H9 (cell line): Measurements from ENCODE around the gene PCYT1B. TPM values are rescaled to one million over a fixed set of nuclear protein-coding genes. Genes with fewer than 3 reads are reported as not detected.

Source experiments
- DNase-seq: peaks from one replicate; pipeline ENCODE4 v3.0.0-alpha.2; 2017
- H2AFZ ChIP-seq: one replicate; pipeline ENCODE4 v1.6.1; 2013; ENCODE audit warnings: mild to moderate bottlenecking, low read length, control low read depth, moderate library complexity
- H2AK5ac ChIP-seq: 2 replicates; pipeline ENCODE4 v1.6.1; 2013; ENCODE audit warnings: low read length, control low read depth, mixed read lengths; ENCODE audit not compliant: insufficient read length
- H2BK120ac ChIP-seq: one replicate; pipeline ENCODE4 v1.6.1; 2013; ENCODE audit warnings: low read depth, mild to moderate bottlenecking, low read length, control low read depth, inconsistent platforms; ENCODE audit not compliant: poor library complexity, severe bottlenecking
- H2BK12ac ChIP-seq: 2 replicates; pipeline ENCODE4 v1.6.1; 2013; ENCODE audit warnings: low read length, control low read depth, mixed read lengths, low read depth; ENCODE audit not compliant: insufficient read length
- H2BK15ac ChIP-seq: 2 replicates; pipeline ENCODE4 v1.6.1; 2013; ENCODE audit warnings: low read depth, low read length, control low read depth
- H2BK20ac ChIP-seq: one replicate; pipeline ENCODE4 v1.6.1; 2013; ENCODE audit warnings: low read depth, mild to moderate bottlenecking, low read length, control low read depth, inconsistent platforms; ENCODE audit not compliant: poor library complexity, severe bottlenecking
- H2BK5ac ChIP-seq: 2 replicates; pipeline ENCODE4 v1.6.1; 2013; ENCODE audit warnings: low read length, control low read depth, mixed read lengths; ENCODE audit not compliant: insufficient read length
- H3K14ac ChIP-seq: 2 replicates; pipeline ENCODE4 v1.6.1; 2013; ENCODE audit warnings: low read length, control low read depth; ENCODE audit not compliant: insufficient read depth
- H3K18ac ChIP-seq: 2 replicates; pipeline ENCODE4 v1.6.1; 2013; ENCODE audit warnings: low read depth, mild to moderate bottlenecking, mixed read lengths, low read length, control low read depth; ENCODE audit not compliant: insufficient read length
- H3K23ac ChIP-seq: 2 replicates; pipeline ENCODE4 v1.6.1; 2013; ENCODE audit warnings: low read length, control low read depth, mixed read lengths, low read depth; ENCODE audit not compliant: insufficient read length
- H3K23me2 ChIP-seq: 2 replicates; pipeline ENCODE4 v1.6.1; 2013; ENCODE audit warnings: low read depth, mild to moderate bottlenecking, mixed read lengths, low read length, control low read depth; ENCODE audit not compliant: insufficient read length, poor library complexity, severe bottlenecking
- H3K27ac ChIP-seq: 2 replicates; pipeline ENCODE4 v1.5.1; 2013; ENCODE audit warnings: low read length, control low read depth, mixed read lengths, low read depth; ENCODE audit not compliant: insufficient read length
- H3K27me3 ChIP-seq: 2 replicates; pipeline ENCODE4 v1.6.1; 2013; ENCODE audit warnings: low read length, control low read depth, inconsistent platforms; ENCODE audit not compliant: insufficient read depth
- H3K4ac ChIP-seq: 2 replicates; pipeline ENCODE4 v1.6.1; 2013; ENCODE audit warnings: low read depth, mild to moderate bottlenecking, control low read depth, inconsistent platforms, low read length, moderate library complexity
- H3K4me1 ChIP-seq: 2 replicates; pipeline ENCODE4 v1.6.1; 2013; ENCODE audit warnings: low read length, control low read depth, inconsistent platforms; ENCODE audit not compliant: insufficient read depth
- H3K4me2 ChIP-seq: 2 replicates; pipeline ENCODE4 v1.6.1; 2013; ENCODE audit warnings: low read length, control low read depth, mixed read lengths; ENCODE audit not compliant: insufficient read length, insufficient read depth
- H3K56ac ChIP-seq: 2 replicates; pipeline ENCODE4 v1.6.1; 2013; ENCODE audit warnings: low read depth, mild to moderate bottlenecking, mixed read lengths, low read length, control low read depth; ENCODE audit not compliant: insufficient read length
- H3K79me1 ChIP-seq: 2 replicates; pipeline ENCODE4 v1.6.1; 2013; ENCODE audit warnings: low read depth, mild to moderate bottlenecking, moderate library complexity, low read length, control low read depth, inconsistent platforms; ENCODE audit not compliant: insufficient read depth, poor library complexity, severe bottlenecking
- H3K79me2 ChIP-seq: 2 replicates; pipeline ENCODE4 v1.6.1; 2013; ENCODE audit warnings: low read length, control low read depth, inconsistent platforms; ENCODE audit not compliant: insufficient read depth
- H3K9ac ChIP-seq: 2 replicates; pipeline ENCODE4 v1.6.1; 2013; ENCODE audit warnings: low read length, control low read depth, mixed read lengths; ENCODE audit not compliant: insufficient read length; ENCODE audit errors: extremely low read depth
- H3K9me3 ChIP-seq: one replicate; pipeline ENCODE4 v1.6.1; 2013; ENCODE audit warnings: low read depth, low read length, inconsistent platforms; ENCODE audit not compliant: control insufficient read depth
- H3T11ph ChIP-seq: one replicate; pipeline ENCODE4 v1.6.1; 2013; ENCODE audit warnings: mild to moderate bottlenecking, low read length, control low read depth, inconsistent platforms
- H4K20me1 ChIP-seq: one replicate; pipeline ENCODE4 v1.6.1; 2013; ENCODE audit not compliant: control insufficient read depth, insufficient read length, insufficient read depth
- H4K5ac ChIP-seq: 2 replicates; pipeline ENCODE4 v1.6.1; 2013; ENCODE audit warnings: low read depth, mild to moderate bottlenecking, mixed read lengths, low read length, control low read depth; ENCODE audit not compliant: insufficient read length
- H4K8ac ChIP-seq: replicated peaks from 2 replicates; pipeline ENCODE4 v1.6.1; 2013; ENCODE audit warnings: low read length, control low read depth, mixed read lengths, low read depth; ENCODE audit not compliant: insufficient read length
- H4K91ac ChIP-seq: 2 replicates; pipeline ENCODE4 v1.6.1; 2013; ENCODE audit warnings: low read depth, mild to moderate bottlenecking, moderate library complexity, mixed read lengths, low read length, control low read depth; ENCODE audit not compliant: insufficient read length
- H3K27ac Mint-ChIP-seq, 3 experiments: 2 replicates in 2 of 3; 3 replicates in 1 of 3; pipeline ENCODE4 v1.8.0; 2020 to 2021; ENCODE audit warnings: mixed read lengths in 3 of 3, mild to moderate bottlenecking in 1 of 3, moderate library complexity in 1 of 3
- H3K27me3 Mint-ChIP-seq: 2 replicates; pipeline ENCODE4 v1.8.0; 2021; ENCODE audit warnings: low read depth, mild to moderate bottlenecking, moderate library complexity, mixed read lengths
- H3K36me3 Mint-ChIP-seq, 3 experiments: 2 replicates in 2 of 3; 3 replicates in 1 of 3; pipeline ENCODE4 v1.8.0; 2020 to 2021; ENCODE audit warnings: low read depth in 3 of 3, mixed read lengths in 3 of 3; ENCODE audit not compliant: insufficient read depth in 1 of 3
- H3K4me1 Mint-ChIP-seq, 2 experiments: 2 replicates each; pipeline ENCODE4 v1.8.0; 2020; ENCODE audit warnings: mixed read lengths in 2 of 2
- H3K4me3 Mint-ChIP-seq, 2 experiments: 2 replicates in 1 of 2; 3 replicates in 1 of 2; pipeline ENCODE4 v1.8.0; 2020 to 2021; ENCODE audit warnings: mild to moderate bottlenecking in 2 of 2, mixed read lengths in 2 of 2, moderate library complexity in 1 of 2
- H3K9me3 Mint-ChIP-seq, 2 experiments: 2 replicates in 1 of 2; 3 replicates in 1 of 2; pipeline ENCODE4 v1.8.0; 2020; ENCODE audit warnings: mild to moderate bottlenecking in 2 of 2, mixed read lengths in 2 of 2, moderate library complexity in 1 of 2
- total RNA-seq: library from RNA; stranded (reverse); gene quantifications from 2 replicates; pipeline ENCODE4 v1.2.1, GENCODE V29; 2021
- TF ChIP-seq, protein P1 (sequence below): fragments of 200-600 bp; sonication (generic); conservative IDR thresholded peaks from 3 replicates; pipeline ENCODE4 v1.8.0; 2021; ENCODE audit warnings: antibody characterized with exemption, mild to moderate bottlenecking

The PCYT1B gene
- total RNA-seq, 1 experiment from 2014 or later, result 29.1 TPM

DNA sequence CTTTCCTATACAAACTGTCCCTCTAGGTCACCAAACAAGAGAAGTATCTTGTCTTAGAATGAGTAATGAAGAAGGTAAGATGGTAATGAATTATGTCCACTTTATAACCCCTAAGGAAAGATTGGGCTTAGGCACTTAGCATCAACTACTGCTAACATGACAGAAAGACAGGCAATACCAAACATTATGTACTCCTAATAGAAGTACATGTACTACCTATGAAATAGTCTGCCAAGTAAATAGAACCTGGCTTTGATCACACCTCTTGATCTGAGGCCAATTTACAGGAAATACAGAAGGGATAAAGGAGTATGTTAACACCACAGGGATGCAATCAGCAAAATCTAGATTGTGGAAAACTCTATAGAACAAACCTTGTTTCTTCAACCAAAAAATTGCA is 14.1 kb upstream of the PCYT1B start:
- Mint-ChIP-seq H3K27ac (no peak overlapping the region), H3K4me3 (no peak overlapping the region), H3K9me3 (no peaks in the 10 kb centered on the region), H3K4me1 (peaks cover 22 to 25% of the 10 kb centered on the region in 2 experiments), H3K36me3 (no peaks in the 10 kb centered on the region), H3K27me3 (peaks cover 4% of the 10 kb centered on the region; the same call in 1 of the 2 replicates)
- no peak overlapping the region for H2BK15ac ChIP-seq
- no peak overlapping the region for H3K4ac ChIP-seq
- no peak overlapping the region for H3K9ac ChIP-seq
- no peak overlapping the region for H3K14ac ChIP-seq
- TF ChIP-seq, protein P1, sequence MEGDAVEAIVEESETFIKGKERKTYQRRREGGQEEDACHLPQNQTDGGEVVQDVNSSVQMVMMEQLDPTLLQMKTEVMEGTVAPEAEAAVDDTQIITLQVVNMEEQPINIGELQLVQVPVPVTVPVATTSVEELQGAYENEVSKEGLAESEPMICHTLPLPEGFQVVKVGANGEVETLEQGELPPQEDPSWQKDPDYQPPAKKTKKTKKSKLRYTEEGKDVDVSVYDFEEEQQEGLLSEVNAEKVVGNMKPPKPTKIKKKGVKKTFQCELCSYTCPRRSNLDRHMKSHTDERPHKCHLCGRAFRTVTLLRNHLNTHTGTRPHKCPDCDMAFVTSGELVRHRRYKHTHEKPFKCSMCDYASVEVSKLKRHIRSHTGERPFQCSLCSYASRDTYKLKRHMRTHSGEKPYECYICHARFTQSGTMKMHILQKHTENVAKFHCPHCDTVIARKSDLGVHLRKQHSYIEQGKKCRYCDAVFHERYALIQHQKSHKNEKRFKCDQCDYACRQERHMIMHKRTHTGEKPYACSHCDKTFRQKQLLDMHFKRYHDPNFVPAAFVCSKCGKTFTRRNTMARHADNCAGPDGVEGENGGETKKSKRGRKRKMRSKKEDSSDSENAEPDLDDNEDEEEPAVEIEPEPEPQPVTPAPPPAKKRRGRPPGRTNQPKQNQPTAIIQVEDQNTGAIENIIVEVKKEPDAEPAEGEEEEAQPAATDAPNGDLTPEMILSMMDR, result no peak
- H2BK5ac ChIP-seq, result no peak overlapping the region
- no peaks in the 10 kb centered on the region for H3K79me1 ChIP-seq
- no peaks in the 10 kb centered on the region for H3K23me2 ChIP-seq
- H2AFZ ChIP-seq, result no peak overlapping the region
- H4K5ac ChIP-seq, result no peak overlapping the region
- no peaks in the 10 kb centered on the region for H4K20me1 ChIP-seq
- H3K23ac ChIP-seq, result no peak overlapping the region
- H2BK120ac ChIP-seq, result no peak overlapping the region
- H4K8ac ChIP-seq, result no peak overlapping the region
- no peaks in the 10 kb centered on the region; the same call in 1 of the 2 replicates for H3K27me3 ChIP-seq
- H3K9me3 ChIP-seq, result no peaks in the 10 kb centered on the region
- no peak overlapping the region for H2BK20ac ChIP-seq
- H3K27ac ChIP-seq, result no peak overlapping the region
- H3K79me2 ChIP-seq, result no peaks in the 10 kb centered on the region
- H3K56ac ChIP-seq, result no peak overlapping the region
- H3T11ph ChIP-seq, result no peak overlapping the region
- no peak for DNase-seq
- H3K4me1 ChIP-seq, result no peaks in the 10 kb centered on the region; the same call in 1 of the 2 replicates
- H4K91ac ChIP-seq, result no peak overlapping the region
- no peak overlapping the region for H2BK12ac ChIP-seq
- no peak overlapping the region for H3K18ac ChIP-seq
- no peak overlapping the region for H3K4me2 ChIP-seq
- H2AK5ac ChIP-seq, result no peak overlapping the region
